GM21576 (cell line): ENCODE results near the gene ZMIZ1.
A peak's percentile ranks its signal among the peaks of the same experiment; 100 is the strongest.

Experiments used
- ATAC-seq: cut with Tn5 transposase; IDR thresholded peaks from one replicate; pipeline ENCODE4 v1.9.1; 2021; ENCODE audit warnings: mild to moderate bottlenecking, moderate library complexity; ENCODE audit not compliant: unreplicated experiment

Gene ZMIZ1

GRCh38 chr10:79115302-79115701 is 46.5 kb downstream of the ZMIZ1 start:
- ATAC-seq: no peak

GRCh38 chr10:79116368-79116767 is 47.6 kb downstream of the ZMIZ1 start:
- peak; percentile 34 for ATAC-seq

GRCh38 chr10:79116801-79117723 is 48.3 kb downstream of the ZMIZ1 start:
- peak; percentile 83 for ATAC-seq

- no peak for ATAC-seq
Measured at GRCh38 chr10:79118286-79119202, 49.8 kb downstream of the ZMIZ1 start.

- ATAC-seq: no peak
Measured at GRCh38 chr10:79119306-79119705, 50.5 kb downstream of the ZMIZ1 start.

GRCh38 chr10:79123547-79123963 is 54.8 kb downstream of the ZMIZ1 start:
- ATAC-seq: no peak

GRCh38 chr10:79124066-79124465 is 55.3 kb downstream of the ZMIZ1 start:
- ATAC-seq: no peak

GRCh38 chr10:79125092-79125491 is 56.3 kb downstream of the ZMIZ1 start:
- no peak for ATAC-seq

GRCh38 chr10:79126351-79127080 is 57.8 kb downstream of the ZMIZ1 start:
- ATAC-seq: no peak

- ATAC-seq: no peak
Measured at GRCh38 chr10:79127151-79127961, 58.6 kb downstream of the ZMIZ1 start.

GRCh38 chr10:79128241-79128922 is 59.6 kb downstream of the ZMIZ1 start:
- no peak for ATAC-seq

GRCh38 chr10:79128923-79129305 is 60.1 kb downstream of the ZMIZ1 start:
- no peak for ATAC-seq

- no peak for ATAC-seq
Measured at GRCh38 chr10:79129361-79129997, 60.7 kb downstream of the ZMIZ1 start.

- ATAC-seq: no peak
Measured at GRCh38 chr10:79130255-79130654, 61.5 kb downstream of the ZMIZ1 start.

- no peak for ATAC-seq
Measured at GRCh38 chr10:79130846-79131245, 62.1 kb downstream of the ZMIZ1 start.

- ATAC-seq: no peak
Measured at GRCh38 chr10:79131836-79132631, 63.3 kb downstream of the ZMIZ1 start.

- no peak for ATAC-seq
Measured at GRCh38 chr10:79132681-79133381, 64.1 kb downstream of the ZMIZ1 start.

- ATAC-seq: no peak
Measured at GRCh38 chr10:79133416-79133815, 64.7 kb downstream of the ZMIZ1 start.
